COLO668 (cell line): Measurements from ENCODE around the gene NEK7.
"Not testable (repeated sequence)": the region's sequence is repeated elsewhere in the genome, so short reads cannot be mapped to it uniquely, and the experiment has no call there.

Experiments
- DNase-seq: peaks from one replicate; lab custom pipeline; 2025; ENCODE audit not compliant: unreplicated experiment; lab: John Stamatoyannopoulos, UW

The NEK7 gene

GRCh38 chr1:198278943-198279342 lies 122.1 kb downstream of the NEK7 start:
- no peak for DNase-seq

GRCh38 chr1:198280080-198280479 lies 123.3 kb downstream of the NEK7 start:
- DNase-seq, result no peak

DNA sequence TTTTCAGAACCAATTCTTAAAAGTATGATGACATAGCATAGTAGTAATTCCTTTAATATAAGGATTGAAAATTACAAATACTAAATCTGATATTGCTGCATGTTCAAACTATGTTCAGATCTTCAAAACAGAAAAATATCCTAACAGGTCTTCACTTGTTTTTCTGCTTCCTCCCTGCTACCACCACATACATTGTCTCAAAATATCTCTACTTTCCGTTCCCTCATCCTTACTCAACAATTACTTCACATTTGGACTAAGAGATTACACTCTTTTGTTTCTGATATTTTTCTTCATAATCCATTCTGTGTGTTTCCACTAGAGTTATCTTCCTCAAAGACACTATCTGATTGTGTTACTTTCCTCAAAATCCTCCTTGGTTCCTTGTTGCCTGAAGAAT lies 125.1 kb downstream of the NEK7 start:
- no peak for DNase-seq

DNA sequence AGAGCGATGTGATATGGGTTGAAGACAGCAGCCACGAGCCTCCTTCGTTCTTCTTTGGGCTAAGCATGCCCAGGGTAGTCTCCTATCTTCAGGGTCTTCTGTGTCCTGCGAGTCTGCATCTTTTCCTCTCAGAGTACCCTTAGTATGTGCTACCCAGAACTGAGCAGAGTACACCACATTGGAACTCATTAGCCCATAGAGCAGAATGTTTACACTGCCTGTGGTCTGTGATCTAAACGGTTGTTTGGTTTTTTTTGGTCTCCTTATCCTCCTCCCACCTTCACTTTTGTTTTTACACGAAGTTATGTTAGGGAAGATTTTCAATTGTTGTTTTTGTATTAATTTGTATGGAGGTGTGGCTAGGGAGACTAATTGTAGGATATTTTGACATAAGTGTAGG lies 126.4 kb downstream of the NEK7 start:
- no peak for DNase-seq

GRCh38 chr1:198287916-198288315 lies 131.1 kb downstream of the NEK7 start:
- no peak for DNase-seq

- no peak for DNase-seq
These were observed 133.4 kb downstream of the NEK7 start for GRCh38 chr1:198290089-198290683.

DNA sequence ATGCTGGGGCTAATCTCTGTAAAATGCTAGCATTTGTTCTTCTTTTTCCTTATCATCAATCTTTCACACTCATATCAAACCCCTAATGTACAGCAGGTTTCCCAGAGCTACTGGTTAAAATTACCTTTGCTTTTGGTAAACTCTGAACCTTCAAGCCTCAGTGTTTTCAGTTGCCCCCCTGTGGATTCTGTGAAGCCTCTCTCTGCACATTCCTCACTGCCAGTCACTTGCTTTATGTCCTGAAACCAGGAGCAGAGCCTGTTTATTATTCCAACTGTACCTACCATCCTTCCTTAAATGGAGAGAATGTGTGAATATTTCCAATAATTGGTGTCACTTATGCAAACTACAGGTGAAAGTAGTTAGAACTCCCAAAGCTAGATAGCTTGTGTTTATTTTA lies 134.2 kb downstream of the NEK7 start:
- no peak for DNase-seq

DNA sequence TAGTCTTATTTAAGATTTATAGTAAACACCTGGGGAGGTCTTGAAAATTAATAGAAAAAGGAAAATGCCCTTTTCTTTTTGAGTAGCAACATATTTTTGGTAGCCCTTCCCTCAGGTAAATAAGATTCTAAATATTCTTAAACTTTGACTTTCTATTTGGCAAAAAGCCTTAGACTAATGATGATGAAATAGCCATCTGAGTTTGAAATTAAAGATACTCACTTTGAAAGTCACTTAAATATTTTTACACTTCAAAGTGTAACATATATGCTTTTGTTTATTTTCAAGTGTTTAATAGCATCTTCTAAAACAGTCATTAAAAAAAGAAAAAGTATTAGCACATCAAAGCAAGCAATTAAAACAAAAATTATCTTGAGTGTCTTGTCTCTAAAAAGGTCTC lies 135.1 kb downstream of the NEK7 start:
- DNase-seq, result no peak

GRCh38 chr1:198295225-198295624 lies 138.4 kb downstream of the NEK7 start:
- no peak for DNase-seq

DNA sequence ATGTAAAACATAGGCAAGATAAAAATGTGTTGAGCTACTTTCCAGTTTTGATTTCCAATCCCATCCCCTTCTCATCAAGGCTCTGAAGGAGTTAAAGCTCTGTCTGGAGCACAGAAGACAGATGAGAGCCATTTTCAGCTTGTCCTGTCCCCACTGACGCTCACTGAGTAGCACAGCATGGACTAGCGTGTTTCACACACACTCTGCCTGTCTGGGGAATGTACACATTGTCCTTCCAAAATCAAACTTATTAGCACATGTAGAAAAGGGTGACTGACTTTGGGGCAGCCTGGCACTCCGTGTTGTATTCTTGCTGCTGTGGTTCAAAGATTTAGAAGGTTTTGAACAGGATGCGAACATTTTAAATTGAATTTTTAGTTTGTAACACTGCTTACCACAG lies 139.2 kb downstream of the NEK7 start:
- DNase-seq, result no peak

DNA sequence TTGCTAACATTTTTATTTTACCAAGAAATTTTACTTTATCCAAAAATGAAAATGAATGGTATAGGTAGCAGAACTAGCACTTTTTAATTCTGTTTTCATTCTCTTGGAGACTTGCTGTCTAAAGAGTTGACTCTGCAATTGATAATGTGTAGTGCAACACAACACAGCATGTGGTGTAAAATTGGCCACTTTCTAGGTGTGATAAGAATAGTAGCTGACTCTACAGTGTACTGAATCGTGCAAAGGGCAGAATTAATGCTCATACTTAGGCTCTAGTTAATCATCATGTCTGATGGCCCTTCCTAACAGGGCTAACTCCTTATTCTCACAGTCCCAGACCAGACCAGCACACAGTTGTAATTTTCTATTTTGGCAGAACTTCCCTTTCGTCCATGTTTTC lies 140.5 kb downstream of the NEK7 start:
- no peak for DNase-seq

DNA sequence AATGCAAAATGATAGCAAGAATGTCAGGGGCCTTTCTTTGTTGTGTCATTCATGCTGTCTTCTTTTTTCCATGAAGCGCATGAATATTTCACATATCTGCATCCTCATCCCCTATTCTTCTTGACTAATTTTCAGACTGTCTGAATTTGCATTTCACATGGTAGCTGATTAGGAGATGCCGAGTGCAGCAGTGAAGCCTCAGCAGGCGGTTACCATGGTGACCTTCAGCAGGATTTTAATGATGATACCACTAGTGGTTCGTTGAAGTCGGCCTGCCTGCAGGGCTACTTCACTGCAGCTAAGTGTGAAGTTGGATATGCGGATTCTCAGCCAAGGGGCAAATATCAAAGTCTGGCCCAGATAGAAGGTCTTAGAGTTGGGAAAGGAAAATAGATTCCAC lies 141.8 kb downstream of the NEK7 start:
- no peak for DNase-seq

DNA sequence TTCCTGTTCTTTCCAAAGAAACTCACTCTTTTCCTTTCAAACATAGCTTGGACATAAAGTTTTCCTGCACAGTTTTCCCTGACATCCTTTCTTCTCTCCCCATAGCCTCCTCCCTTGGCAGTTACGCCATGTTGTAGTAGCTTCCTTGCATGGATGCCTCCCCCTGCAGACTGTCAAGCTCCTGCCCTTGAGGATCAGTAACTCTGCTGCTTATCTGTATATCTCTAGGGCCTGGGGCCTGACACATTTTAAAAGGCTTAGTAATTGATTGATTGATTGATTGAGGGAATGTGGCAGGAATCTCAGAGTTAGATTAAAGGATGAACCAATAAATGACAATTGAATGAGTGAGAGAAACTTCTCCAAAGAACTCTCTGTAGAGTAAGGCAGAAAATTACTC lies 143.7 kb downstream of the NEK7 start:
- no peak for DNase-seq

- no peak for DNase-seq
These were observed 147.6 kb downstream of the NEK7 start for GRCh38 chr1:198304431-198304830.

- not testable (repeated sequence) for DNase-seq
These were observed 158.0 kb downstream of the NEK7 start for GRCh38 chr1:198314817-198315216.

DNA sequence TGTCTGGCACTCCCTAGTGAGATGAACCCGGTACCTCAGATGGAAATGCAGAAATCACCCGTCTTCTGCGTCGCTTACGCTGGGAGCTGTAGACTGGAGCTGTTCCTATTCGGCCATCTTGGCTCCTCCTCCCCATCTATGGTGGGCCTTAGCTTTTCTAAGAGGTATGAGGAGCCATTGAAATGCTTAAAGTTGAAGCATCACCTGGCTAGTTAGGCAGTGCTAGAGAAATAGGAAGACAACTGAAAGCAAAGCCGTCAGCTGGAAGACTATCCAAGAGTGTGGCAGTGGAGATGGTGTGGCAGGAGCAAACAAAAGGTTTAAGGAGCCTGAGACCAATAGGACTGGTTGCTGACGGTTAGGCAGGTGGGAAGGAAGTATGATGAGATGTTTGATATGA lies 158.5 kb downstream of the NEK7 start:
- not testable (repeated sequence) for DNase-seq

GRCh38 chr1:198316546-198317100 lies 159.8 kb downstream of the NEK7 start:
- no peak for DNase-seq

GRCh38 chr1:198318085-198318484 lies 161.3 kb downstream of the NEK7 start:
- no peak for DNase-seq

- no peak for DNase-seq
These were observed 164.0 kb downstream of the NEK7 start for GRCh38 chr1:198320759-198321158.

DNA sequence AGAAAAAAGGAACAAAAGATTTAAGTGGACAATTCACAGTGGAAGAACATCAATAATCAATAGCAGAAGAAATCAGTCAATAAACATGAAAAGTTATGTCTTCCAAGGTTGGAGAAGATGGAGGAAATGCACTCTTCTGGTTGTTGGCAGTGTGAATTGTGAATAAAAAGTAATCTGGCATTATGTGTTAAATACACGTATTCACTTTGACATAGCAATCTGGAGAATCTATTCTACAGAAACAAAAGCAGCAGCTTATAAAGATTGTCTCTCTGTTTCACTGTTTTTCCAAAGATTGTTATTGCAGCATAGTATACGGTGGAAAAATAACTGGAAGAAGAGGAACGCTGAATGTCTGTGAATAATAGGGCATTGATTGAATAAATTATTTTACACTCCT lies 169.4 kb downstream of the NEK7 start:
- DNase-seq, result no peak

- DNase-seq, result no peak
These were observed 170.1 kb downstream of the NEK7 start for GRCh38 chr1:198326915-198327314.

- DNase-seq, result no peak
These were observed 171.7 kb downstream of the NEK7 start for GRCh38 chr1:198328458-198329032.
